DND-41 (cell line): Measurements from ENCODE around the gene MAPK14.

Source experiments
- CTCF ChIP-seq: IDR thresholded peaks from 2 replicates; pipeline ENCODE4 v1.5.1; 2012; ENCODE audit warnings: borderline replicate concordance, low read length, moderate library complexity, mild to moderate bottlenecking; ENCODE audit not compliant: poor library complexity, severe bottlenecking; ENCODE audit errors: extremely low read depth
- EZH2 ChIP-seq: IDR thresholded peaks from 3 replicates; pipeline ENCODE4 v1.6.1; 2012; ENCODE audit warnings: borderline replicate concordance, low read depth, mild to moderate bottlenecking, moderate library complexity, low read length, inconsistent platforms; ENCODE audit not compliant: severe bottlenecking

DNA sequence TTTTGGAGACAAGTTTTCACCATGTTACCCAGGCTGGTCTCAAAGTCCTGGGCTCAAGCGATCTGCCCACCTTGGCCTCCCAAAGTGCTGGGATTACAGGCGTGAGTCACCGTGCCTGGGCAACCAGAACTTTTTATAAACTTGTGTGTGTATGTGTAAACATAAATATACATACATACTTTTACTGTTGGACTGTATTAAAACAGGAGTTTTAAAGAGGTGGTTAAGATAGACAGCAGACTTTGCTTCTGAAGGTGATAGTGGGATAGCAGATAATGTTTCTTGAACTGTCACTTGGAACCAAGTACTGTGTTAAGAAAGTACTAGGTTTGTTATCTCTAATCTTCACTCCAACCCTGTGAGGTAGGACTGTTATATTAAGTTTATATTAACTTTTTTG is 74.1 kb downstream of the MAPK14 start:
- TF ChIP-seq EZH2 (no peak), CTCF (no peak)
